ENCODE data around the gene ADGRB2. TPM values are rescaled to one million over a fixed set of nuclear protein-coding genes. Genes with fewer than 3 reads are reported as not detected.

Gene ADGRB2
- total RNA-seq, 1 experiment from 2014 or later, result 34.8 TPM

DNA sequence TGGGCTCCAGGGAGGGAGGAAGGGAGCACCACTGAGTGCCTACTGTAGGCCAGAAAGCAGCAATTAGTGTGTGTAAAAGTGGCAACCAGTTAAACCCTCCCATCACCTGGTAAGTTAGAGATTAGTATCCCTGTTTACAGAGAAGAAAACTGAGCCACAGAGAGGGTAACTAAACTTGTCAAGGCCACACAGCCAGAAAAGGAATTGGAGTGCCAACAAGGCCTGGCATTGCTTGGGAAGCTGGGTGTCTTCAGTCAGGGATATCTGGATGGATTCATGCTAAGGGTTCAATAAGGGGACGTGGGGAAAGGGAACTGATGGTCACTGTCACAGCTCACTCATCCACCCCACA, 23.6 kb upstream of the ADGRB2 start:
- intact Hi-C loops (cut with micrococcal nuclease; ENCODE audit: unreplicated experiment), result loop anchor here (10.0 kb wide), 1 partner anchor 223 kb away; no protein-coding TSS in a partner anchor
- peak overlapping the region; percentile 53 to 88 for H3K4me3 ChIP-seq (ENCODE audit: low read depth in 2 of 2, low read length in 2 of 2)
- DNase-seq (ENCODE audit: low read depth, low spot score) (no peak), ATAC-seq (no peak)
- no peaks in the 10 kb centered on the region for H3K9me3 ChIP-seq (ENCODE audit: control insufficient read depth, insufficient read depth, low read depth, low read length)
- ChIA-PET CTCF (interaction anchor here (1.9 kb wide), 1 partner anchor 25 kb away, joined by 14 read pairs; no protein-coding TSS in a partner anchor), POLR2A (no interaction called here)
- H3K36me3 ChIP-seq (ENCODE audit: control insufficient read depth, insufficient read depth, low read length), result no peaks in the 10 kb centered on the region
- TF ChIP-seq, protein P1, sequence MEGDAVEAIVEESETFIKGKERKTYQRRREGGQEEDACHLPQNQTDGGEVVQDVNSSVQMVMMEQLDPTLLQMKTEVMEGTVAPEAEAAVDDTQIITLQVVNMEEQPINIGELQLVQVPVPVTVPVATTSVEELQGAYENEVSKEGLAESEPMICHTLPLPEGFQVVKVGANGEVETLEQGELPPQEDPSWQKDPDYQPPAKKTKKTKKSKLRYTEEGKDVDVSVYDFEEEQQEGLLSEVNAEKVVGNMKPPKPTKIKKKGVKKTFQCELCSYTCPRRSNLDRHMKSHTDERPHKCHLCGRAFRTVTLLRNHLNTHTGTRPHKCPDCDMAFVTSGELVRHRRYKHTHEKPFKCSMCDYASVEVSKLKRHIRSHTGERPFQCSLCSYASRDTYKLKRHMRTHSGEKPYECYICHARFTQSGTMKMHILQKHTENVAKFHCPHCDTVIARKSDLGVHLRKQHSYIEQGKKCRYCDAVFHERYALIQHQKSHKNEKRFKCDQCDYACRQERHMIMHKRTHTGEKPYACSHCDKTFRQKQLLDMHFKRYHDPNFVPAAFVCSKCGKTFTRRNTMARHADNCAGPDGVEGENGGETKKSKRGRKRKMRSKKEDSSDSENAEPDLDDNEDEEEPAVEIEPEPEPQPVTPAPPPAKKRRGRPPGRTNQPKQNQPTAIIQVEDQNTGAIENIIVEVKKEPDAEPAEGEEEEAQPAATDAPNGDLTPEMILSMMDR (IDR thresholded peaks at IDR 0.05), result no peak
- TF ChIP-seq SIN3A (IDR thresholded peaks at IDR 0.05; ENCODE audit: borderline replicate concordance, insufficient read depth, low read depth, low read length) (no peak), POLR2AphosphoS5 (IDR thresholded peaks at IDR 0.05; ENCODE audit: low read depth, low read length) (no peak), TCF7L2 (IDR thresholded peaks at IDR 0.05; ENCODE audit: low read depth, low read length) (no peak)
- TF ChIP-seq, protein P2, sequence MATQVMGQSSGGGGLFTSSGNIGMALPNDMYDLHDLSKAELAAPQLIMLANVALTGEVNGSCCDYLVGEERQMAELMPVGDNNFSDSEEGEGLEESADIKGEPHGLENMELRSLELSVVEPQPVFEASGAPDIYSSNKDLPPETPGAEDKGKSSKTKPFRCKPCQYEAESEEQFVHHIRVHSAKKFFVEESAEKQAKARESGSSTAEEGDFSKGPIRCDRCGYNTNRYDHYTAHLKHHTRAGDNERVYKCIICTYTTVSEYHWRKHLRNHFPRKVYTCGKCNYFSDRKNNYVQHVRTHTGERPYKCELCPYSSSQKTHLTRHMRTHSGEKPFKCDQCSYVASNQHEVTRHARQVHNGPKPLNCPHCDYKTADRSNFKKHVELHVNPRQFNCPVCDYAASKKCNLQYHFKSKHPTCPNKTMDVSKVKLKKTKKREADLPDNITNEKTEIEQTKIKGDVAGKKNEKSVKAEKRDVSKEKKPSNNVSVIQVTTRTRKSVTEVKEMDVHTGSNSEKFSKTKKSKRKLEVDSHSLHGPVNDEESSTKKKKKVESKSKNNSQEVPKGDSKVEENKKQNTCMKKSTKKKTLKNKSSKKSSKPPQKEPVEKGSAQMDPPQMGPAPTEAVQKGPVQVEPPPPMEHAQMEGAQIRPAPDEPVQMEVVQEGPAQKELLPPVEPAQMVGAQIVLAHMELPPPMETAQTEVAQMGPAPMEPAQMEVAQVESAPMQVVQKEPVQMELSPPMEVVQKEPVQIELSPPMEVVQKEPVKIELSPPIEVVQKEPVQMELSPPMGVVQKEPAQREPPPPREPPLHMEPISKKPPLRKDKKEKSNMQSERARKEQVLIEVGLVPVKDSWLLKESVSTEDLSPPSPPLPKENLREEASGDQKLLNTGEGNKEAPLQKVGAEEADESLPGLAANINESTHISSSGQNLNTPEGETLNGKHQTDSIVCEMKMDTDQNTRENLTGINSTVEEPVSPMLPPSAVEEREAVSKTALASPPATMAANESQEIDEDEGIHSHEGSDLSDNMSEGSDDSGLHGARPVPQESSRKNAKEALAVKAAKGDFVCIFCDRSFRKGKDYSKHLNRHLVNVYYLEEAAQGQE (IDR thresholded peaks at IDR 0.05; ENCODE audit: insufficient read depth in 1 of 2, low read depth in 2 of 2, low read length in 1 of 2), result no peak
- no peaks in the 10 kb centered on the region for H3K27me3 ChIP-seq (ENCODE audit: control insufficient read depth, insufficient read depth, low read length)
- in situ Hi-C loops (cut with HindIII; ENCODE audit: low pct_unique_long_range_greater_than_20kb, low sequenced_read_pairs), result no loop called here
- H3K27ac ChIP-seq (ENCODE audit: low read length), result peak overlapping the region; percentile 86
- H3K4me1 ChIP-seq (ENCODE audit: control insufficient read depth, insufficient read depth, low read length), result 0 out of 2 replicates have a peak, but pooled peaks cover 15% of the 10 kb centered on the region
- no TSS peak for BruUV-seq (replicated peaks)

DNA sequence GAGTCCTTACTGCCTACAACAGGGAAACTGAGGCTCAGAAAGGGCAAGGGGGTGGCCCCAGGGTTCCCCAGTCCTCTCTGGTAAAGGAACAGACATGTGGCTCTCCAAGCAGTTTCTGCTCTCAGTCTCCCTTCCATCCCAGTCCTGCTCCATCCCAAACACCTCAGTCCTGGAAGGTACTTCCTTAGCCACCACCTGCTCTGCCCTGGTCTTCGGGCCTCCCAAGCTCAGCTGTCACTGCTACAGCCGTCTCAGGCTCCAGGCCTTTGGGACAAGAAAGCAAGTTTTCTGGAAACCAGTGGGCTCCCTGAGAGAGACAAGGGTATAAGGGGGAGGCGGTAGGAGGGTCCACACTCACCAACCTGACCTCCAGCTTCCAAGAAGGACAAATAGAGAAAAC, 23.1 kb upstream of the ADGRB2 start:
- DNase-seq (ENCODE audit: low read depth, low spot score), result no peak
- Histone ChIP-seq H3K4me1 (ENCODE audit: control insufficient read depth, insufficient read depth, low read length) (0 out of 2 replicates have a peak, but pooled peaks cover 15% of the 10 kb centered on the region), H3K27ac (ENCODE audit: low read length) (peak overlapping the region; percentile 86; the same call in 1 of the 2 replicates), H3K4me3 (ENCODE audit: low read depth in 2 of 2, low read length in 2 of 2) (no peak overlapping the region), H3K36me3 (ENCODE audit: control insufficient read depth, insufficient read depth, low read length) (no peaks in the 10 kb centered on the region), H3K27me3 (ENCODE audit: control insufficient read depth, insufficient read depth, low read length) (no peaks in the 10 kb centered on the region), H3K9me3 (ENCODE audit: control insufficient read depth, insufficient read depth, low read depth, low read length) (no peaks in the 10 kb centered on the region)
- ChIA-PET POLR2A (no interaction called here), CTCF (interaction anchor here (0.5 kb wide), 1 partner anchor 25 kb away, joined by 4 read pairs; no protein-coding TSS in a partner anchor)
- ATAC-seq, result no peak
- TF ChIP-seq, protein P1 (IDR thresholded peaks at IDR 0.05), result no peak
- TF ChIP-seq SIN3A (IDR thresholded peaks at IDR 0.05; ENCODE audit: borderline replicate concordance, insufficient read depth, low read depth, low read length) (no peak), POLR2AphosphoS5 (IDR thresholded peaks at IDR 0.05; ENCODE audit: low read depth, low read length) (no peak), TCF7L2 (IDR thresholded peaks at IDR 0.05; ENCODE audit: low read depth, low read length) (no peak)
- TF ChIP-seq, protein P2 (IDR thresholded peaks at IDR 0.05; ENCODE audit: insufficient read depth in 1 of 2, low read depth in 2 of 2, low read length in 1 of 2), result no peak
- intact Hi-C loops (cut with micrococcal nuclease; ENCODE audit: unreplicated experiment), result loop anchor here (10.0 kb wide), 1 partner anchor 222 kb away; no protein-coding TSS in a partner anchor
- in situ Hi-C loops (cut with HindIII; ENCODE audit: low pct_unique_long_range_greater_than_20kb, low sequenced_read_pairs), result no loop called here
- no TSS peak for BruUV-seq (replicated peaks)
